ENCODE measurements around the gene TOP3B.

Gene TOP3B

GRCh38 chr22:22013559-22014284 is 31.1 kb upstream of the TOP3B start:
- no peak for DNase-seq (ENCODE audit: low read depth, low spot score)
- H3K4me3 ChIP-seq (ENCODE audit: low read length): no peak overlapping the region

- no peak for DNase-seq (ENCODE audit: low read depth, low spot score)
- no peak overlapping the region for H3K4me3 ChIP-seq (ENCODE audit: low read length)
These were observed 29.4 kb upstream of the TOP3B start for GRCh38 chr22:22011964-22012363.

GRCh38 chr22:22010358-22010757 is 27.8 kb upstream of the TOP3B start:
- no peak overlapping the region for H3K4me3 ChIP-seq (ENCODE audit: low read length)
- DNase-seq (ENCODE audit: low read depth, low spot score): no peak

GRCh38 chr22:22009661-22010060 is 27.1 kb upstream of the TOP3B start:
- H3K4me3 ChIP-seq (ENCODE audit: low read length): no peak overlapping the region
- no peak for DNase-seq (ENCODE audit: low read depth, low spot score)

GRCh38 chr22:22006596-22006990 is 24.0 kb upstream of the TOP3B start:
- H3K4me3 ChIP-seq (ENCODE audit: low read length): no peak overlapping the region
- no peak for DNase-seq (ENCODE audit: low read depth, low spot score)

- no peak overlapping the region for H3K4me3 ChIP-seq (ENCODE audit: low read length)
- no peak for DNase-seq (ENCODE audit: low read depth, low spot score)
These were observed 23.5 kb upstream of the TOP3B start for GRCh38 chr22:22005945-22006595.

GRCh38 chr22:22003233-22003632 is 20.6 kb upstream of the TOP3B start:
- H3K4me3 ChIP-seq (ENCODE audit: low read length): no peak overlapping the region
- no peak for DNase-seq (ENCODE audit: low read depth, low spot score)

- DNase-seq (ENCODE audit: low read depth, low spot score): no peak
- no peak overlapping the region for H3K4me3 ChIP-seq (ENCODE audit: low read length)
These were observed 20.0 kb upstream of the TOP3B start for GRCh38 chr22:22002526-22003055.

GRCh38 chr22:22001664-22002525 is 19.3 kb upstream of the TOP3B start:
- DNase-seq (ENCODE audit: low read depth, low spot score): no peak
- no peak overlapping the region for H3K4me3 ChIP-seq (ENCODE audit: low read length)

- no peak for DNase-seq (ENCODE audit: low read depth, low spot score)
- no peak overlapping the region for H3K4me3 ChIP-seq (ENCODE audit: low read length)
These were observed 16.1 kb upstream of the TOP3B start for GRCh38 chr22:21998595-21999247.

- no peak for DNase-seq (ENCODE audit: low read depth, low spot score)
These were observed 13.7 kb upstream of the TOP3B start for GRCh38 chr22:21996175-21996720.

GRCh38 chr22:21995660-21996059 is 13.1 kb upstream of the TOP3B start:
- no peak overlapping the region for H3K4me3 ChIP-seq (ENCODE audit: low read length)
- no peak for DNase-seq (ENCODE audit: low read depth, low spot score)

More at GRCh38 chr22:21996175-21996720, 13.7 kb upstream of the TOP3B start:
- no peak overlapping the region for H3K4me3 ChIP-seq (ENCODE audit: low read length)

- no peak overlapping the region for H3K4me3 ChIP-seq (ENCODE audit: low read length)
- DNase-seq (ENCODE audit: low read depth, low spot score): no peak
These were observed 12.4 kb upstream of the TOP3B start for GRCh38 chr22:21994881-21995444.

- H3K4me3 ChIP-seq (ENCODE audit: low read length): no peak overlapping the region
- DNase-seq (ENCODE audit: low read depth, low spot score): no peak
These were observed 10.1 kb upstream of the TOP3B start for GRCh38 chr22:21992593-21993237.

- no peak overlapping the region for H3K4me3 ChIP-seq (ENCODE audit: low read length)
- DNase-seq (ENCODE audit: low read depth, low spot score): no peak
These were observed 9.2 kb upstream of the TOP3B start for GRCh38 chr22:21991774-21992173.

- no peak overlapping the region for H3K4me3 ChIP-seq (ENCODE audit: low read length)
- DNase-seq (ENCODE audit: low read depth, low spot score): no peak
These were observed 8.7 kb upstream of the TOP3B start for GRCh38 chr22:21991304-21991596.

GRCh38 chr22:21990445-21991303 is 8.1 kb upstream of the TOP3B start:
- H3K4me3 ChIP-seq (ENCODE audit: low read length): no peak overlapping the region
- no peak for DNase-seq (ENCODE audit: low read depth, low spot score)

GRCh38 chr22:21989049-21989448 is 6.5 kb upstream of the TOP3B start:
- DNase-seq (ENCODE audit: low read depth, low spot score): no peak
- H3K4me3 ChIP-seq (ENCODE audit: low read length): no peak overlapping the region
